ENCODE measurements around the gene ARID3B.

ARID3B gene

DNA sequence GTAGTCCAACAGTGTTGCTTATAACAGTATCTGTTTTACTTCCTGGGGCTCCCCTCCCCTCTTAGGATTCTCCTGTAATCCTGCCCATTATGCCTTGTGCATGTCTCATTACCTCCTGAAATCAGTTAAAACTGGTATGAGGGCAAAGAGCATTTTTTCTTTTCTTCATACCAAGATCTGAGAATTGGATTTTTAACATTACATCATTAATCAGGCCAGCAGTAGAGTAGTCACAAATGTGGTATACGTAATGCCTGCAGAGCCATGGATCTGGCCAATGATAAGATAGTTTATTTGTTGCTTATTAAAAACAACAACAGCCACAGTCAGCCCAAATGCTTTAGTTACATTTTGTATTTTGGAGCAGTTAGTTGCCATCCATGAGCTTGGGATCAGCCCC lies 23.2 kb downstream of the ARID3B start:
- Histone ChIP-seq H3K9ac (ENCODE audit: low read depth in 1 of 2, low read length in 2 of 2) (no peak overlapping the region), H3K4me1 (ENCODE audit: control insufficient read depth in 2 of 2, insufficient read depth in 2 of 2, low read length in 2 of 2) (no peaks in the 10 kb centered on the region), H3K27ac (ENCODE audit: low read depth in 2 of 2, low read length in 2 of 2) (no peak overlapping the region), H3K9me3 (ENCODE audit: control insufficient read depth in 2 of 2, low read length in 2 of 2) (no peaks in the 10 kb centered on the region), H3K4me3 (ENCODE audit: low read length in 2 of 2) (no peak overlapping the region), H3K36me3 (ENCODE audit: control insufficient read depth in 2 of 2, insufficient read depth in 2 of 2, low read length in 2 of 2) (peaks cover 0 to 3% of the 10 kb centered on the region in 2 donors), H3K27me3 (ENCODE audit: control insufficient read depth in 2 of 2, insufficient read depth in 2 of 2, low read length in 2 of 2) (no peaks in the 10 kb centered on the region)

DNA sequence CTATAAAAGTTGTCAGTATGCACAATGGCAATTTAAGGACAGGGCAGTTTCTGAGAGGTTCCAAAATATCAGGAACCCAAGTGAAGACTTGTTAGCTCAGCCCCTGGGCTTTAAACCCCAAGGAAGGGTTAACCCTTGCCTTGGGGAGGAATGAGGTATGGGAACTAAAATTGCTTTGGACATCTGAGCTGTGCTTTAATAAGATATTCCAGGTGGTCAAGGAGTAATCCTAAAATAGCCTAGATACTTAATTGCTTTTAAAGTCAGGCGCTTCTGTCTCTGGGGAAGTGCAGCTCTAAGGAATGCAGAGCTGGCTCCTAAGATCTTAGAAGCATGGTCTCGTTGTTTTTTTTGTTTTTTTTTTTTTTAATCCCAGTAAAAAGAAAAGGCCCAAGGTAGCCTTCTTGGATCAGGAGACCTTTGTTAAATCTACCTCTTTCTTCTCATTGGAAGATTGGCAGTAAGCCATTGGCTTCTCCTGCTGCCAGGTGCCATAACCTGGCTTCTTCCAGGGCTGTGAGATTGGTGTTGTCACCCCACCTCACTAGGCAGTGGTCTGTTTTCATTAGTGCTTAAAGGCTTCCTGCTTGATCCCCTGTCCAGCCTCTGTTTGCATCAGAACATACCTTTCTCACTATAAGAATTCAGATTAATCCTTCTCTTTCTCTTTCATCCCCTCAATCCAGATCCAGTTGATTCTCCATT lies 24.5 kb downstream of the ARID3B start:
- peaks cover 0 to 8% of the 10 kb centered on the region in 2 donors for H3K36me3 ChIP-seq (ENCODE audit: control insufficient read depth in 2 of 2, insufficient read depth in 2 of 2, low read length in 2 of 2)
- no peaks in the 10 kb centered on the region for H3K27me3 ChIP-seq (ENCODE audit: control insufficient read depth in 2 of 2, insufficient read depth in 2 of 2, low read length in 2 of 2)
- no peak overlapping the region for H3K4me3 ChIP-seq (ENCODE audit: low read length in 2 of 2)
- H3K27ac ChIP-seq (ENCODE audit: low read depth in 2 of 2, low read length in 2 of 2) = no peak overlapping the region
- no peak overlapping the region for H3K9ac ChIP-seq (ENCODE audit: low read depth in 1 of 2, low read length in 2 of 2)
- no peaks in the 10 kb centered on the region for H3K4me1 ChIP-seq (ENCODE audit: control insufficient read depth in 2 of 2, insufficient read depth in 2 of 2, low read length in 2 of 2)
- no peaks in the 10 kb centered on the region for H3K9me3 ChIP-seq (ENCODE audit: control insufficient read depth in 2 of 2, low read length in 2 of 2)

DNA sequence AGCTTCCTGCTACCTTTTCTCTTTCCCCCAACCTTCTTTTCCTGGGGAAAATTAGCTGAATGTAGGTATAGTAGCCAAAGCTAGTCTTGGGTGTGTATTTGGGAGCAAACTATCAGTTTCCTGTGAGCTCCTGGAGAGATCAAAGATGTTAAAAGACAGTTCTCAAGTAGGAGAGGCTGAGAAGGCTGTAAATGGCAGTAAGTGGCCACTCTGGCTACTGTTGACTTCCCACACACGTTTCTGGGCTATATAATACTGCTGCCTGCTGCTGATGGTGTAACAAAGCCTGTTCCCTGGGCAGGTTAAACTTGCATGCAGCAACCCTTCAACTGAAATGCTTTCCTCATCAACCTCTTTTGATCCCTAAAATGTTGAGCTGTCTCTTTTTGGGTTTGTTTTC lies 27.6 kb downstream of the ARID3B start:
- Histone ChIP-seq H3K27ac (ENCODE audit: low read depth in 2 of 2, low read length in 2 of 2) (no peak overlapping the region), H3K4me1 (ENCODE audit: control insufficient read depth in 2 of 2, insufficient read depth in 2 of 2, low read length in 2 of 2) (no peaks in the 10 kb centered on the region), H3K27me3 (ENCODE audit: control insufficient read depth in 2 of 2, insufficient read depth in 2 of 2, low read length in 2 of 2) (no peaks in the 10 kb centered on the region), H3K9ac (ENCODE audit: low read depth in 1 of 2, low read length in 2 of 2) (no peak overlapping the region), H3K36me3 (ENCODE audit: control insufficient read depth in 2 of 2, insufficient read depth in 2 of 2, low read length in 2 of 2) (peaks cover 7 to 14% of the 10 kb centered on the region in 2 donors), H3K9me3 (ENCODE audit: control insufficient read depth in 2 of 2, low read length in 2 of 2) (no peaks in the 10 kb centered on the region), H3K4me3 (ENCODE audit: low read length in 2 of 2) (no peak overlapping the region)

DNA sequence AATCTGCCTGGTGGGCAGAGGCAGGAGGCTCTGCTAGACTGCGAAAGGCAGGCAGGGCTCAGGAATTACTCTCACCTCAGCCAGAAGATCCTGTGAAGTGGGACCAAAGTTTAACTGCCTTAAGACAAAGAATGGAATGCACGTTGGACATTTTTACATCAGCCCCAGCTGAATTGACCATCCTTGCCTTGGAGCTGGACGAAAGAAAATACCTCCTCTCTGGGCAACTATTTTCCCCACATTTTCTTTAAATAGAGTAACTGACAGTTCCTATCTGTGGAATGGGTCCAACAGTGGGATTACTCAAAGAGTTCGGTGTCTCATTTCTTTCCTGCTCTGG lies 28.7 kb downstream of the ARID3B start:
- Histone ChIP-seq H3K27ac (ENCODE audit: low read depth in 2 of 2, low read length in 2 of 2) (no peak overlapping the region), H3K9ac (ENCODE audit: low read depth in 1 of 2, low read length in 2 of 2) (no peak overlapping the region), H3K27me3 (ENCODE audit: control insufficient read depth in 2 of 2, insufficient read depth in 2 of 2, low read length in 2 of 2) (no peaks in the 10 kb centered on the region), H3K4me1 (ENCODE audit: control insufficient read depth in 2 of 2, insufficient read depth in 2 of 2, low read length in 2 of 2) (no peaks in the 10 kb centered on the region), H3K9me3 (ENCODE audit: control insufficient read depth in 2 of 2, low read length in 2 of 2) (no peaks in the 10 kb centered on the region), H3K36me3 (ENCODE audit: control insufficient read depth in 2 of 2, insufficient read depth in 2 of 2, low read length in 2 of 2) (peaks cover 13 to 20% of the 10 kb centered on the region in 2 donors), H3K4me3 (ENCODE audit: low read length in 2 of 2) (no peak overlapping the region)

DNA sequence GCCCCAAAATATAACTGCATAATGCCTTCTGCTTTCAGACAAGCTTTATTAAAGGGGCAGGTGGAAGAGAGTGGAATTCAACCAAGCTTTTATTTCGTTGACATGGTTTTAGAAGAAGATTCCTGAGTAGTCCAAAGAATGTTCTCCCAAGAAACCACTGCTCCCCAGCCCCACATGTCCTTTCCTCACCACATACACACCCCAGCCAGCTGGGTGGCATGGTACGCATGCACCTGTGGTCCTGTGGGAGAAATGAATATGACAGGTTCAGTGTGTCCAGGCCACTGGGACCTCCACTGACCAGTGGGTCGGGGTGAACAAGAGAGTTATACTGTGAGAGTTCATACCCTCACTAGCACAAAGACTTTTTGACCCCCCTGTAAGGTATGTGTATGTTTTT lies 30.2 kb downstream of the ARID3B start:
- no peak overlapping the region for H3K27ac ChIP-seq (ENCODE audit: low read depth in 2 of 2, low read length in 2 of 2)

DNA sequence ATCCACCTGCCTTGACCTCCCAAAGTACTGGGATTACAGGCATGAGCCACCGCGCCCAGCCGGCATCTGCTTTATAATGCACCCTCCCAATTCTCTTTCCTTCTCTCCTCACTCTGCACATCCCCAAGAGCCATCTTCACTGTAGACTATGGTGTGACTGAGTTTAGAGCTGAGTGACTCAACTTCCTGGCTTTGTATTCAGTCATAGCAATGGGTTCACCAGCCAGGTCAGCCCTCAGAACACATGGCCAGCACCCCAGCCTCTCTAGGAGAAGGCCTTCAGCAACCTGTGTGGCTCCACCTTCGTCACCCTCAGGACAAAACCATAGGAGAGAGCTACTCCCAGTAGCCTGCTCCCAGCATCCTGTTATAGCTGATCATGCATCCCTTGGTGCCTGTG lies 33.0 kb downstream of the ARID3B start:
- Histone ChIP-seq H3K4me3 (ENCODE audit: low read length in 2 of 2) (no peak overlapping the region), H3K9me3 (ENCODE audit: control insufficient read depth in 2 of 2, low read length in 2 of 2) (no peaks in the 10 kb centered on the region), H3K4me1 (ENCODE audit: control insufficient read depth in 2 of 2, insufficient read depth in 2 of 2, low read length in 2 of 2) (no peaks in the 10 kb centered on the region), H3K27me3 (ENCODE audit: control insufficient read depth in 2 of 2, insufficient read depth in 2 of 2, low read length in 2 of 2) (no peaks in the 10 kb centered on the region), H3K36me3 (ENCODE audit: control insufficient read depth in 2 of 2, insufficient read depth in 2 of 2, low read length in 2 of 2) (peaks cover 29 to 42% of the 10 kb centered on the region in 2 donors), H3K27ac (ENCODE audit: low read depth in 2 of 2, low read length in 2 of 2) (no peak overlapping the region), H3K9ac (ENCODE audit: low read depth in 1 of 2, low read length in 2 of 2) (no peak overlapping the region)

More for the DNA sequence above, 30.2 kb downstream of the ARID3B start:
- Histone ChIP-seq H3K27me3 (ENCODE audit: control insufficient read depth in 2 of 2, insufficient read depth in 2 of 2, low read length in 2 of 2) (no peaks in the 10 kb centered on the region), H3K36me3 (ENCODE audit: control insufficient read depth in 2 of 2, insufficient read depth in 2 of 2, low read length in 2 of 2) (peaks cover 22 to 32% of the 10 kb centered on the region in 2 donors), H3K9me3 (ENCODE audit: control insufficient read depth in 2 of 2, low read length in 2 of 2) (no peaks in the 10 kb centered on the region), H3K4me3 (ENCODE audit: low read length in 2 of 2) (no peak overlapping the region), H3K4me1 (ENCODE audit: control insufficient read depth in 2 of 2, insufficient read depth in 2 of 2, low read length in 2 of 2) (no peaks in the 10 kb centered on the region), H3K9ac (ENCODE audit: low read depth in 1 of 2, low read length in 2 of 2) (no peak overlapping the region)

DNA sequence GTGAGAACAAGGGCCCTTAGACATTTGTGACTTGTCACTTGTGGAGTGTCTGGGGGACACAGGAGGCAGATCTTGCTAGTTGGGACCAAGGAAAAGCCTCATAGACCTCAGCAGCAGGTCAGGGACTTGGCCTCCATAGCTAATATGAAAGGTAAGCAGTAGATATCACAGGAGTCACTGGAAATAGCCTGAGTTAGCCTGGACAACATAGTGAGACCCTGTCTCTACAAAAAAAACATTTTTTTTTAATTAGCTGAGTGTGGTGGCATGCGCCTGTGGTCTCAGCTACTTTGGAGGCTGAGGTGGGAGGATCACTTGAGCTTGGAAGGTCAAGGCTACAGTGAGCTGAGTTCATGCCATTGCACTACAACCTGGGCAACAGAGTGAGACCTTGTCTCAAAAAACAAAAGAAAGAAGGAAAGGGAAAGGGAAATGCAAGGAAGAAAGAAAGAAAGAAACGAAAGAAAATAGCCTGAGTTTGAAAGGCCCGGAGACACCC lies 37.5 kb downstream of the ARID3B start:
- Histone ChIP-seq H3K4me3 (ENCODE audit: low read length in 2 of 2) (no peak overlapping the region), H3K9me3 (ENCODE audit: control insufficient read depth in 2 of 2, low read length in 2 of 2) (no peaks in the 10 kb centered on the region), H3K9ac (ENCODE audit: low read depth in 1 of 2, low read length in 2 of 2) (no peak overlapping the region), H3K27me3 (ENCODE audit: control insufficient read depth in 2 of 2, insufficient read depth in 2 of 2, low read length in 2 of 2) (no peaks in the 10 kb centered on the region), H3K27ac (ENCODE audit: low read depth in 2 of 2, low read length in 2 of 2) (no peak overlapping the region), H3K4me1 (ENCODE audit: control insufficient read depth in 2 of 2, insufficient read depth in 2 of 2, low read length in 2 of 2) (no peaks in the 10 kb centered on the region), H3K36me3 (ENCODE audit: control insufficient read depth in 2 of 2, insufficient read depth in 2 of 2, low read length in 2 of 2) (peaks cover 22 to 34% of the 10 kb centered on the region in 2 donors)

DNA sequence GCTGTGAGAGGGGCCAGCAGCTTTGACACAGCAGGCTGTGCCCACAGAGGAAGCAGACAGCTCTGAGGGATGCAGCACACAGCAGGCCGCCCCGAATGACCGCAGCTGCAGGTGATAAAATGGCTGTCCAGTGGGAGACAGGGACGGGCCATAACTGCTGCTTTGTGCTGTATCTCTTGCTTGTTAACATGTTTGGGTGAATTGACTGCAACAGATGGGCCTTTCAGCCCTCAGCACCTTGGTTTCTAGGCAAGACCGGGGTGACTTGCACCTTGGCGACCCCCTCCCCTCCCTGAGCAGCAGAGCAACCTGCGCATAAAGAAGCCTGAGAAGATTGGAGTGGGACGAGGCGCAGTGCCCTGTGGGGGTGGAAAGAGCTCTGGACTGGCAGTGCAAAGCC lies 38.0 kb downstream of the ARID3B start:
- Histone ChIP-seq H3K9ac (ENCODE audit: low read depth in 1 of 2, low read length in 2 of 2) (no peak overlapping the region), H3K27me3 (ENCODE audit: control insufficient read depth in 2 of 2, insufficient read depth in 2 of 2, low read length in 2 of 2) (no peaks in the 10 kb centered on the region), H3K9me3 (ENCODE audit: control insufficient read depth in 2 of 2, low read length in 2 of 2) (no peaks in the 10 kb centered on the region), H3K4me3 (ENCODE audit: low read length in 2 of 2) (no peak overlapping the region), H3K36me3 (ENCODE audit: control insufficient read depth in 2 of 2, insufficient read depth in 2 of 2, low read length in 2 of 2) (peaks cover 19 to 33% of the 10 kb centered on the region in 2 donors), H3K4me1 (ENCODE audit: control insufficient read depth in 2 of 2, insufficient read depth in 2 of 2, low read length in 2 of 2) (no peaks in the 10 kb centered on the region), H3K27ac (ENCODE audit: low read depth in 2 of 2, low read length in 2 of 2) (no peak overlapping the region)

DNA sequence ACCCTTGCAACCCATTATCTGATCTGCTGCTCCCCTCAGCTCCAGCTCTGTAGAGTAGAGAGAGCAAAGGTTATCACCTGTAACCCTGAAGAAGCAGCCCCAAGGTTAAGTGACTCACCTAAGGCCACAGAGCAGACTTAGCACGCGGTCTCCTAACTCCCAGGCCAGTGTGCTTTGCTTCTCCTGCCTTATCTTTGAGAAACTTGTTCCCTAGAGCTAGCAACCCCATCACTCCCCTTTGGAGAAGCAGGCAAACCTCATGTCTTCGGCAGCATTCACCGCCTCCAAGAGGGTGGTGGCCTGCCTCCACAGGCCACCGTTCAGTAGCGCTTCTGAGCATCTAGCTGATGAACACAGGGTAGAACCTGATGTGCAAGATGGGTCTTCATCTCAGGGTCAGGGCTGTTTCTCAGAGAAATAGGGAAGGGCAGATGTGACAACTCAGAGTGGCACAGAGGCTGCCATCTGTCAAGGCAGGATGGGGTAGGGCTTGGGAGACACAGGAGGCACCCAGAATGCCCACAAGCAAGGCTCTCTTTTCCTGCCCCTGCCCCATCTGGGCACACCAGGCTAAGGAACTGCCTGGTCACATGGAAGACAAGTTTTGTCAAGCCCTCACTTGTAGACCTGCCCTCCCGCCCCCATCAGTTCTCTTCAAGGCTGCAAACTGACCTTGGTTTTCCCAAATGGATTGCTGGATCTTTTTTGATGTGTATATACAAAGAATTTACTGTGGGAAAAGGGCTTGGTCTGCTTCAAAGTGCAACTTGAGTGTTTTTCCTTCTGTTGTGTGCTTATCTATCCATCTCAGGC lies 39.7 kb downstream of the ARID3B start:
- Histone ChIP-seq H3K27ac (ENCODE audit: low read depth in 2 of 2, low read length in 2 of 2) (no peak overlapping the region), H3K9me3 (ENCODE audit: control insufficient read depth in 2 of 2, low read length in 2 of 2) (no peaks in the 10 kb centered on the region), H3K36me3 (ENCODE audit: control insufficient read depth in 2 of 2, insufficient read depth in 2 of 2, low read length in 2 of 2) (peaks cover 10 to 20% of the 10 kb centered on the region in 2 donors), H3K4me1 (ENCODE audit: control insufficient read depth in 2 of 2, insufficient read depth in 2 of 2, low read length in 2 of 2) (no peaks in the 10 kb centered on the region), H3K9ac (ENCODE audit: low read depth in 1 of 2, low read length in 2 of 2) (no peak overlapping the region), H3K27me3 (ENCODE audit: control insufficient read depth in 2 of 2, insufficient read depth in 2 of 2, low read length in 2 of 2) (no peaks in the 10 kb centered on the region), H3K4me3 (ENCODE audit: low read length in 2 of 2) (no peak overlapping the region)

DNA sequence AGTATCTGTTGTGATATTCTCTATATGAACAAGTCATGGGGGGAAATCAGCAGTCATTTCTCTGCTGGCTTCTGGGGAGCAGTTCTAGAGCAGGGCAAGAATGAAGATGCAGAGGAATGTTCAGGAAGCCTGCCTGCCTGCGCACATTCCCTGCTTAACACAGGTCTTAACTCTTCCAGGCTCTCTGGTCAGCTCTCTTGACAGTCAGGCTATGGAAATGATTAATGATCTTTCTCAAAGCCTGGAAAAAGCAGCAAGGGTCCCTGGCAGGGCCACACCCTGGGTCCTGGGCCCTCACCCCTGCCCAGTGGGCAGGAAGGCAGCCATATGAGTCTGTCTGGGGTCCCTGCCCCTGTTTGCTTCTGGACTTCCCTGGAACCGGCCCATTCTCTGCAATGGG lies 43.2 kb downstream of the ARID3B start:
- Histone ChIP-seq H3K36me3 (ENCODE audit: control insufficient read depth in 2 of 2, insufficient read depth in 2 of 2, low read length in 2 of 2) (peaks cover 6 to 21% of the 10 kb centered on the region in 2 donors), H3K4me1 (ENCODE audit: control insufficient read depth in 2 of 2, insufficient read depth in 2 of 2, low read length in 2 of 2) (no peaks in the 10 kb centered on the region), H3K27ac (ENCODE audit: low read depth in 2 of 2, low read length in 2 of 2) (no peak overlapping the region), H3K9me3 (ENCODE audit: control insufficient read depth in 2 of 2, low read length in 2 of 2) (no peaks in the 10 kb centered on the region), H3K27me3 (ENCODE audit: control insufficient read depth in 2 of 2, insufficient read depth in 2 of 2, low read length in 2 of 2) (no peaks in the 10 kb centered on the region), H3K4me3 (ENCODE audit: low read length in 2 of 2) (no peak overlapping the region), H3K9ac (ENCODE audit: low read depth in 1 of 2, low read length in 2 of 2) (no peak overlapping the region)
